Lung (tissue), 12 donors: ENCODE measurements around the gene C1QTNF7. TPM values are rescaled to one million over a fixed set of nuclear protein-coding genes. Genes with fewer than 3 reads are reported as not detected.

ENCODE experiments used
- ATAC-seq: fragments of 200-7000 bp; cut with Tn5 transposase; one replicate; pipeline ENCODE4 v1.9.1; 2020; ENCODE audit warnings: moderate number of reproducible peaks; ENCODE audit not compliant: insufficient read depth, low FRiP score
- DNase-seq, 3 donors: peaks; one replicate each; pipeline ENCODE4 v3.0.0-alpha.2; 2013 to 2017
- H3K27ac ChIP-seq, 2 donors: one replicate each; pipeline ENCODE4 v1.5.1; 2013; ENCODE audit warnings: mild to moderate bottlenecking in 2 of 2, moderate library complexity in 2 of 2, control low read depth in 1 of 2, inconsistent platforms in 1 of 2, low read depth in 1 of 2, low read length in 1 of 2
- H3K27me3 ChIP-seq, 3 donors: one replicate each; pipeline ENCODE4 v1.5.1; 2013; ENCODE audit warnings: low read length in 2 of 3; ENCODE audit not compliant: control insufficient read depth in 3 of 3, insufficient read depth in 3 of 3
- H3K36me3 ChIP-seq, 4 donors: one replicate each; pipeline ENCODE4 v1.5.1; 2013; ENCODE audit warnings: low read length in 4 of 4, mild to moderate bottlenecking in 1 of 4, moderate library complexity in 1 of 4; ENCODE audit not compliant: control insufficient read depth in 4 of 4, insufficient read depth in 4 of 4
- H3K4me1 ChIP-seq, 5 donors: one replicate each; pipeline ENCODE4 v1.5.1; 2013; ENCODE audit warnings: low read length in 5 of 5, mild to moderate bottlenecking in 2 of 5, moderate library complexity in 1 of 5; ENCODE audit not compliant: control insufficient read depth in 5 of 5, insufficient read depth in 5 of 5
- H3K4me3 ChIP-seq: one replicate; pipeline ENCODE4 v1.5.1; 2013; ENCODE audit warnings: mild to moderate bottlenecking, control low read depth, moderate library complexity
- H3K9ac ChIP-seq, 2 donors: one replicate each; pipeline ENCODE4 v1.5.1; 2013; ENCODE audit warnings: low read length in 2 of 2, control low read depth in 1 of 2; ENCODE audit not compliant: insufficient read depth in 1 of 2
- H3K9me3 ChIP-seq, 4 donors: one replicate each; pipeline ENCODE4 v1.5.1; 2013; ENCODE audit warnings: low read length in 3 of 4, mild to moderate bottlenecking in 1 of 4, moderate library complexity in 1 of 4; ENCODE audit not compliant: control insufficient read depth in 4 of 4, insufficient read depth in 3 of 4
- whole genome bisulfite sequencing, 2 donors: extraction: QIAGEN DNeasy Blood & Tissue Kit; methylation state at CpG; one replicate each; pipeline ENCODE4 v1.1.7; 2013; 5-methylcytosine and 5-hydroxymethylcytosine counted together
- polyA plus RNA-seq, 2 donors: library from polyadenylated mRNA; stranded (reverse); fragments of 200-250 nt; gene quantifications; one replicate each; pipeline ENCODE4 v1.2.1, GENCODE V29; 2013
- total RNA-seq, 2 donors: library from RNA; depleted of rRNA in 1 of 2; stranded (reverse); fragments of >200 nt in 1 of 2; gene quantifications; one replicate each; pipeline ENCODE4 v1.2.1, GENCODE V29; 2014 to 2021
- TF ChIP-seq, protein P1 (sequence below): IDR thresholded peaks from 2 replicates; pipeline ENCODE4 v1.5.1; 2012; ENCODE audit warnings: mild to moderate bottlenecking; ENCODE audit errors: control extremely low read depth, extremely low read depth
- donor health status: control.
- donor health status: control.
- donor health status: Bipolar disorder and iron deficiency.
- donor health status: healthy.
- donor health status: DM: yes; HTN: yes; CAD: no.

Gene C1QTNF7
- total and polyA plus RNA-seq, 4 donors: 0.38 to 10.5 (median 2.3) TPM

DNA sequence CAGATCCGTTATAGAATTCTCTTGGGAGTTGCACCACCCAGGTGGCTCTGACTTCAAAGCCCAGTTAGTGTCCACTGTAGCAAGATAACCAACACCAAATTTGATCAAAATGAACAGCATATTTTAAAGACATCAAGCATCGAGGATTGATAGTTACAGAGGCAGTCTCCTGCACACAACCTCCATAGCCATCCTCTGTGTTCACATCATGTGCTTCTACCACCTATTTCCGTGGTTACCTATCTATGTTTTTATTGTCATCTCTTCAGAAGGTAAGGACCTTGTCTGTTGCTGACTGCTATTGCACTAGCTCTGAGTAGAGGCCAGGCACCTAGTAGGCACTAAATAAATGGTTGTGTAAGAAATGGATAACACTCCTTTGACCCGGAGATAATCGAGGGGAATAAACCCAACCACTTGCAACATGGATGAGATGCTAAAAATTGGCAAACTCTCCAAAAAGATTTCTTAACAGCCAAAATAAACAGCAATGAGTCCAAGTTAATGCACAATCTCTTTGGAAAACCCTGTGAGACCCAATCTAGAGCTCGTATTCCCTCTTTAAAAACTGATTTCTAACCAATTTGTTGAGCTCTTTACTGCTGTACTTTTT lies 14.7 kb upstream of the C1QTNF7 start:
- Histone ChIP-seq H3K9me3 (no peaks in the 10 kb centered on the region), H3K36me3 (peaks cover 0 to 3% (median 0%) of the 10 kb centered on the region in 4 donors), H3K4me1 (peaks cover 0 to 34% (median 9%) of the 10 kb centered on the region in 5 donors), H3K27ac (no peak overlapping the region), H3K9ac (no peak overlapping the region), H3K4me3 (no peak overlapping the region), H3K27me3 (no peaks in the 10 kb centered on the region)
- TF ChIP-seq, protein P1, sequence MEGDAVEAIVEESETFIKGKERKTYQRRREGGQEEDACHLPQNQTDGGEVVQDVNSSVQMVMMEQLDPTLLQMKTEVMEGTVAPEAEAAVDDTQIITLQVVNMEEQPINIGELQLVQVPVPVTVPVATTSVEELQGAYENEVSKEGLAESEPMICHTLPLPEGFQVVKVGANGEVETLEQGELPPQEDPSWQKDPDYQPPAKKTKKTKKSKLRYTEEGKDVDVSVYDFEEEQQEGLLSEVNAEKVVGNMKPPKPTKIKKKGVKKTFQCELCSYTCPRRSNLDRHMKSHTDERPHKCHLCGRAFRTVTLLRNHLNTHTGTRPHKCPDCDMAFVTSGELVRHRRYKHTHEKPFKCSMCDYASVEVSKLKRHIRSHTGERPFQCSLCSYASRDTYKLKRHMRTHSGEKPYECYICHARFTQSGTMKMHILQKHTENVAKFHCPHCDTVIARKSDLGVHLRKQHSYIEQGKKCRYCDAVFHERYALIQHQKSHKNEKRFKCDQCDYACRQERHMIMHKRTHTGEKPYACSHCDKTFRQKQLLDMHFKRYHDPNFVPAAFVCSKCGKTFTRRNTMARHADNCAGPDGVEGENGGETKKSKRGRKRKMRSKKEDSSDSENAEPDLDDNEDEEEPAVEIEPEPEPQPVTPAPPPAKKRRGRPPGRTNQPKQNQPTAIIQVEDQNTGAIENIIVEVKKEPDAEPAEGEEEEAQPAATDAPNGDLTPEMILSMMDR: no peak
- WGBS, 2 donors: 65 to 67% methylated on average over 6 of the region's 6 CpGs
- ATAC-seq (no peak), DNase-seq (peak in 2 of 3 donors; percentile 47 to 65)

DNA sequence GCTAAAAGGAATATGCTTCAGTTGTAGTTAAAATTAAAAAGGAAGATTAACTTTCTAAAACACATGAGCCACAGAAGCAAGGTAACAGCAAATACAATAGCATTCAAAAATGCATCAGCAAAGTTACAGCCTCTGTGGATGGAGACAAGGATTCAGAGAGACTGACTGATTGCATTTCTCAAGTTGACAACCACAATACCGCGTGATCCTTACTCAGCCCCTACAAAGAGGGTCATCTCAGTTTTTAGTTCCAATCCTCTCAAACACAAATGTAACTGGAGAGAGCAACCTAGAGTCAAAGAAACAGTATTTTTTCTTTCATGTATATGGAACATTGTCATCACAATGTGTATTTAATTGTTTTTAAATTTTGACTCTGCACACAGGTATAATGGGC lies 14.2 kb upstream of the C1QTNF7 start:
- H3K4me3 ChIP-seq: no peak overlapping the region
- H3K27me3 ChIP-seq: no peaks in the 10 kb centered on the region
- TF ChIP-seq, protein P1: no peak
- H3K36me3 ChIP-seq: peaks cover 0 to 3% (median 0%) of the 10 kb centered on the region in 4 donors
- no peak overlapping the region for H3K27ac ChIP-seq
- no peaks in the 10 kb centered on the region for H3K9me3 ChIP-seq
- DNase-seq (no peak), ATAC-seq (no peak)
- H3K9ac ChIP-seq: no peak overlapping the region
- H3K4me1 ChIP-seq: peaks cover 0 to 32% (median 9%) of the 10 kb centered on the region in 5 donors
- WGBS, 2 donors: 55 to 66% methylated on average over 2 of the region's 2 CpGs

DNA sequence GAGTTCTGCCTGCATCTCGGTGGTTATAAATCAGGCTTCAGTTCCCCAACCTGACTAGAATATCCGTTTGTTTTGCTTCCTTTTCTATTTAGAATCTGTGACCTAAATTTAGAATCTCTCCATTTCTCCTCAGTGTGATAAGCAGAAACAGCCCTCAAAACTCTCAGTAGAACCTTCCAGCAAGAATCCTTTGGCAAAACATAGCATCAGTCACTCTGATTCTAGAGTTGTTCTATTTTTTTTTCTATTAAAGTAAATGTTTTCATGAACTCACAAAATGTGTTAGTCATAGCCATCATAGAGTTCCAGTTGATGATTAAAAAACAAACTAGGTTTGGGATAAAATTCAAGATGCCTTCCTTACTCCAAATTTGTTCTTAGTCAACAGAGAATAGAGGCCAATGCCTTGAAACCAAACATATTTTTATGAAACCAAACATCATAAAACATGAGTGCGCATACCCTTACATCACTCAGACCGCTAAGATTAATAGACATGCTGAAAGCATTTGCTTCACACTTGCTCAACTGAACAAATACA lies 13.2 kb upstream of the C1QTNF7 start:
- H3K27ac ChIP-seq: peak overlapping the region in 1 of 2 donors; percentile 21
- no peak overlapping the region for H3K9ac ChIP-seq
- 45 to 48% methylated on average over 4 of the region's 4 CpGs for WGBS, 2 donors
- no peaks in the 10 kb centered on the region for H3K27me3 ChIP-seq
- H3K4me3 ChIP-seq: no peak overlapping the region
- no peaks in the 10 kb centered on the region for H3K9me3 ChIP-seq
- DNase-seq (no peak), ATAC-seq (peak; percentile 30)
- H3K4me1 ChIP-seq: peaks cover 0 to 32% (median 9%) of the 10 kb centered on the region in 5 donors
- TF ChIP-seq, protein P1: no peak
- peaks cover 0 to 3% (median 0%) of the 10 kb centered on the region in 4 donors for H3K36me3 ChIP-seq
